ENCODE measurements around the gene PHF12. TPM values are rescaled to one million over a fixed set of nuclear protein-coding genes. Genes with fewer than 3 reads are reported as not detected.
A peak's percentile ranks its signal among the peaks of the same experiment; 100 is the strongest.

The PHF12 gene
- total and polyA plus RNA-seq, 2 of the 13 experiments (the other 11 are each of a cell fraction or from before 2014, with no cell fraction given): 9.8 to 17.1 TPM

- TF ChIP-seq NONO (IDR thresholded peaks at IDR 0.05) (no peak), NONO (CRISPR knock-in tag; conservative IDR thresholded peaks at IDR 0.05) (0 out of 2 replicates have a peak, but pooled peaks have one; percentile 31), ARID5B (CRISPR knock-in tag; IDR thresholded peaks at IDR 0.05) (peak; percentile 76), ETS1 (CRISPR knock-in tag; IDR thresholded peaks at IDR 0.05) (no peak), SMAD3 (CRISPR knock-in tag; IDR thresholded peaks at IDR 0.05) (peak; percentile 63; the same call in 1 of the 2 replicates), HNRNPUL1 (IDR thresholded peaks at IDR 0.05; ENCODE audit: low read depth, low read length) (no peak), ZNF800 (CRISPR knock-in tag; IDR thresholded peaks at IDR 0.05) (no peak), ZNF761 (CRISPR knock-in tag; conservative IDR thresholded peaks at IDR 0.05) (no peak), ETV5 (CRISPR knock-in tag; IDR thresholded peaks at IDR 0.05; ENCODE audit: borderline replicate concordance) (peak; percentile 79; the same call in 1 of the 2 replicates), THAP7 (CRISPR knock-in tag; IDR thresholded peaks at IDR 0.05) (no peak), ZNF710 (CRISPR knock-in tag; IDR thresholded peaks at IDR 0.05; ENCODE audit: borderline replicate concordance) (0 out of 2 replicates have a peak, but pooled peaks have one; percentile 32), TFDP1 (CRISPR knock-in tag; IDR thresholded peaks at IDR 0.05; ENCODE audit: borderline replicate concordance) (peak; percentile 20; the same call in 1 of the 2 replicates), HDAC2 (CRISPR knock-in tag; IDR thresholded peaks at IDR 0.05) (peak; percentile 67; the same call in 1 of the 2 replicates), JARID2 (CRISPR knock-in tag; IDR thresholded peaks at IDR 0.05; ENCODE audit: insufficient replicate concordance) (no peak), SSRP1 (CRISPR knock-in tag; IDR thresholded peaks at IDR 0.05) (0 out of 2 replicates have a peak, but pooled peaks have one; percentile 31), THAP11 (CRISPR knock-in tag; IDR thresholded peaks at IDR 0.05) (peak; percentile 64), GATAD1 (CRISPR knock-in tag; IDR thresholded peaks at IDR 0.05) (no peak), FOXA3 (CRISPR knock-in tag; IDR thresholded peaks at IDR 0.05) (peak; percentile 66)
Observed at GRCh38 chr17:28937044-28937729, 14.1 kb downstream of the PHF12 start (continued).
